Endothelial cell of umbilical vein (primary cell): ENCODE data around the gene RORB. TPM values are rescaled to one million over a fixed set of nuclear protein-coding genes. Genes with fewer than 3 reads are reported as not detected.

ENCODE experiments used
- BruUV-seq: library from RNA; stranded (reverse); fragments of 400-500 nt; replicated peaks from 2 replicates; lab custom pipeline; 2021; lab: Mats Ljungman, UMichigan
- CTCF ChIA-PET: fragments of 300-600, 350-600 bp; sonication (Branson Sonifier 250); formaldehyde crosslinking; loops from one replicate; lab custom pipeline; 2021; ENCODE audit warnings: antibody characterized with exemption, inconsistent platforms; lab: Charles Lee
- POLR2A ChIA-PET: fragments of 300-600, 350-600 bp; sonication (Branson Sonifier 250); formaldehyde crosslinking; loops from one replicate; lab custom pipeline; 2021; ENCODE audit warnings: antibody characterized with exemption, inconsistent platforms; lab: Charles Lee
- DNase-seq: peaks from one replicate; pipeline ENCODE4 v3.0.0-alpha.2; 2011; ENCODE audit warnings: low read depth, low spot score
- FAIRE-seq: peaks from 2 replicates; lab custom pipeline; 2011; peaks lifted over from hg19 to GRCh38; lab: Jason Lieb, UNC
- H2AFZ ChIP-seq: 2 replicates; pipeline ENCODE4 v1.6.0; 2012; ENCODE audit warnings: low read depth, low read length, control low read depth, inconsistent platforms
- H3K27ac ChIP-seq: 2 replicates; pipeline ENCODE4 v1.5.1; 2011; ENCODE audit warnings: low read depth, mild to moderate bottlenecking, control low read depth, low read length, moderate library complexity; ENCODE audit not compliant: insufficient read depth
- H3K27me3 ChIP-seq, 2 experiments: 2 replicates each; pipeline versions ENCODE4 v1.6.0 to v1.6.1; 2011; ENCODE audit warnings: low read length in 2 of 2, mixed read lengths in 1 of 2; ENCODE audit not compliant: control insufficient read depth in 2 of 2, insufficient read depth in 2 of 2
- H3K36me3 ChIP-seq, 2 experiments: 2 replicates in 1 of 2; 3 replicates in 1 of 2; pipeline ENCODE4 v1.5.1; 2011; ENCODE audit warnings: low read length in 2 of 2, mild to moderate bottlenecking in 1 of 2, moderate library complexity in 1 of 2; ENCODE audit not compliant: control insufficient read depth in 2 of 2, insufficient read depth in 2 of 2; ENCODE audit errors: extremely low read depth in 1 of 2
- H3K4me1 ChIP-seq: 3 replicates; pipeline ENCODE4 v1.5.1; 2011; ENCODE audit warnings: mild to moderate bottlenecking, low read length; ENCODE audit not compliant: control insufficient read depth, insufficient read depth; ENCODE audit errors: extremely low read depth
- H3K4me2 ChIP-seq: 2 replicates; pipeline ENCODE4 v1.6.1; 2011; ENCODE audit warnings: low read length, control low read depth, mixed read lengths; ENCODE audit not compliant: insufficient read depth
- H3K4me3 ChIP-seq, 3 experiments: fragments of 200-600 bp in 1 of 3; sonication (generic), shearing (Covaris generic) in 1 of 3; replicated peaks in 1 of 3; 2 replicates each; pipeline ENCODE4 v1.5.1; 2011 to 2016; ENCODE audit warnings: control low read depth in 3 of 3, low read length in 3 of 3, mild to moderate bottlenecking in 2 of 3, inconsistent platforms in 1 of 3, low read depth in 1 of 3, moderate library complexity in 1 of 3; ENCODE audit not compliant: insufficient read depth in 1 of 3
- H3K79me2 ChIP-seq: 2 replicates; pipeline ENCODE4 v1.6.0; 2012; ENCODE audit warnings: low read length, inconsistent platforms; ENCODE audit not compliant: control insufficient read depth, insufficient read depth
- H3K9ac ChIP-seq: replicated peaks from 2 replicates; pipeline ENCODE3; 2011; ENCODE audit warnings: low read length, control low read depth; ENCODE audit not compliant: insufficient read depth; ENCODE audit errors: extremely low read depth
- H3K9me1 ChIP-seq: replicated peaks from 3 replicates; pipeline ENCODE4 v1.6.0; 2011; ENCODE audit warnings: mild to moderate bottlenecking, low read length; ENCODE audit not compliant: control insufficient read depth, insufficient read depth; ENCODE audit errors: extremely low read depth
- H3K9me3 ChIP-seq: replicated peaks from 2 replicates; pipeline ENCODE4 v1.5.1; 2012; ENCODE audit warnings: low read length, inconsistent platforms; ENCODE audit not compliant: control insufficient read depth, insufficient read depth
- H4K20me1 ChIP-seq: replicated peaks from 2 replicates; pipeline ENCODE3; 2011; ENCODE audit warnings: mild to moderate bottlenecking, low read length; ENCODE audit not compliant: control insufficient read depth, insufficient read depth; ENCODE audit errors: extremely low read depth
- CTCF ChIP-seq, 2 donors: IDR thresholded peaks; 1 replicate in 1 of 2; 2 replicates in 1 of 2; pipeline ENCODE4 v1.5.1; 2011; ENCODE audit warnings: low read length in 2 of 2, mild to moderate bottlenecking in 2 of 2, moderate library complexity in 2 of 2, control low read depth in 1 of 2, inconsistent platforms in 1 of 2, low read depth in 1 of 2; ENCODE audit not compliant: insufficient read depth in 1 of 2; ENCODE audit errors: extremely low read depth in 1 of 2
- EZH2 ChIP-seq: IDR thresholded peaks from 2 replicates; pipeline ENCODE4 v1.6.1; 2012; ENCODE audit warnings: borderline replicate concordance, low read depth, mild to moderate bottlenecking, moderate library complexity, low read length, inconsistent platforms; ENCODE audit not compliant: severe bottlenecking
- FOS ChIP-seq: IDR thresholded peaks from 2 replicates; pipeline ENCODE4 v1.6.1; 2011; ENCODE audit warnings: mild to moderate bottlenecking, low read length, moderate library complexity, borderline replicate concordance; ENCODE audit not compliant: insufficient read depth
- GATA2 ChIP-seq: IDR thresholded peaks from 2 replicates; pipeline ENCODE4 v1.7.0; 2011; ENCODE audit warnings: low read depth, mild to moderate bottlenecking, moderate library complexity, mixed read lengths, low read length; ENCODE audit not compliant: insufficient read length, insufficient read depth
- JUN ChIP-seq: IDR thresholded peaks from 2 replicates; pipeline ENCODE4 v1.6.1; 2011; ENCODE audit warnings: borderline replicate concordance, low read depth; ENCODE audit not compliant: insufficient read length, insufficient read depth
- MAX ChIP-seq: IDR thresholded peaks from 2 replicates; pipeline ENCODE4 v1.6.1; 2011; ENCODE audit not compliant: insufficient read depth, insufficient read length
- MYC ChIP-seq: IDR thresholded peaks from one replicate; pipeline ENCODE4 v1.6.1; 2011; ENCODE audit warnings: mild to moderate bottlenecking, low read depth, low read length
- POLR2A ChIP-seq: IDR thresholded peaks from 2 replicates; pipeline ENCODE4 v1.6.1; 2012; ENCODE audit warnings: low read depth, mild to moderate bottlenecking, control low read depth, low read length
- POLR2AphosphoS5 ChIP-seq: IDR thresholded peaks from 2 replicates; pipeline ENCODE4 v1.6.1; 2012; ENCODE audit warnings: low read depth, mild to moderate bottlenecking, control low read depth, low read length, moderate library complexity; ENCODE audit not compliant: insufficient read depth
- dilution Hi-C: fragments of 300-500 bp; cut with MboI; formaldehyde crosslinking; loops from one replicate; pipeline ENCODE4 v1.15.0; 2019; ENCODE audit warnings: low sequenced_read_pairs; ENCODE audit not compliant: extremely low pct_ligation_motif_present
- intact Hi-C: fragments of 100-400 bp; cut with micrococcal nuclease; formaldehyde crosslinking; loops from one replicate; pipeline ENCODE4 v1.10.0; 2022
- polyA plus RNA-seq, 4 experiments: library from polyadenylated mRNA; depleted of rRNA in 3 of 4; stranded (reverse) in 3 of 4; unstranded in 1 of 4; fragments of >200 nt; gene quantifications; 2 replicates each; pipeline versions ENCODE4 v1.2.1 to v1.2.3, GENCODE V29; 2011 to 2012; ENCODE audit warnings: missing spikeins in 1 of 4
- total RNA-seq: library from RNA; stranded (reverse); gene quantifications from 2 replicates; pipeline ENCODE4 v1.2.3, GENCODE V29; 2021

The RORB gene
- total and polyA plus RNA-seq, 2 donors (not counting 3 experiments of a cell fraction or from before 2014, with no cell fraction given): not detected

GRCh38 chr9:74729136-74729695 lies 232.1 kb downstream of the RORB start:
- peaks cover 0 to 15% of the 10 kb centered on the region in 2 experiments for H3K27me3 ChIP-seq
- H3K27ac ChIP-seq: no peak overlapping the region
- dilution Hi-C loops (no loop called here), intact Hi-C loops (no loop called here)
- no TSS peak for BruUV-seq
- H3K9me3 ChIP-seq: no peaks in the 10 kb centered on the region
- no peaks in the 10 kb centered on the region for H4K20me1 ChIP-seq
- TF ChIP-seq GATA2: no peak
- TF ChIP-seq MYC: no peak
- TF ChIP-seq POLR2A: no peak
- TF ChIP-seq CTCF (IDR thresholded peaks at IDR 0.05; ENCODE audit: extremely low read depth in 1 of 2, insufficient read depth in 1 of 2, low read depth in 1 of 2, low read length in 2 of 2): no peak
- no peak for TF ChIP-seq FOS
- no peak for TF ChIP-seq MAX
- TF ChIP-seq POLR2AphosphoS5: no peak
- no peak for TF ChIP-seq JUN
- no peak for TF ChIP-seq EZH2
- no peaks in the 10 kb centered on the region for H3K36me3 ChIP-seq
- DNase-seq: no peak
- ChIA-PET POLR2A (no interaction called here), CTCF (interaction anchor here (1.3 to 1.4 kb wide), 2 partner anchors 12 to 159 kb away, joined by 3 read pairs; no protein-coding TSS in a partner anchor)
- no peak overlapping the region for H3K4me2 ChIP-seq
- no peaks in the 10 kb centered on the region for H3K79me2 ChIP-seq
- no peak overlapping the region for H3K4me3 ChIP-seq
- H3K9me1 ChIP-seq: no peaks in the 10 kb centered on the region
- no peaks in the 10 kb centered on the region for H3K4me1 ChIP-seq
- no peak for FAIRE-seq
- H2AFZ ChIP-seq: no peak overlapping the region
- H3K9ac ChIP-seq: no peak overlapping the region
